Breast epithelium (tissue), 4 donors: ENCODE data around the gene SV2C. TPM values are rescaled to one million over a fixed set of nuclear protein-coding genes. Genes with fewer than 3 reads are reported as not detected.

Source experiments
- DNase-seq, 2 donors: peaks; one replicate each; pipeline ENCODE4 v3.0.0-alpha.2; 2019; ENCODE audit warnings: low spot score in 2 of 2
- H3K27ac ChIP-seq, 2 donors: fragments of 200-600 bp; sonication (generic) in 1 of 2; one replicate each; pipeline ENCODE4 v1.5.1; 2016 to 2019; ENCODE audit warnings: mild to moderate bottlenecking in 1 of 2
- H3K27me3 ChIP-seq, 2 donors: fragments of 200-600 bp; sonication (generic) in 1 of 2; one replicate each; pipeline versions ENCODE4 v1.5.1 to v1.6.0; 2017 to 2019; ENCODE audit warnings: control low read depth in 1 of 2, mild to moderate bottlenecking in 1 of 2
- H3K36me3 ChIP-seq: fragments of 200-600 bp; one replicate; pipeline ENCODE4 v1.5.1; 2019
- H3K4me1 ChIP-seq, 2 donors: fragments of 200-600 bp; sonication (generic); one replicate each; pipeline ENCODE4 v1.5.1; 2016 to 2019; ENCODE audit warnings: control low read depth in 1 of 2
- H3K4me3 ChIP-seq, 3 donors: fragments of 200-600 bp; sonication (generic); 1 replicate in 2 of 3; 2 replicates in 1 of 3; pipeline ENCODE4 v1.5.1; 2016 to 2019; ENCODE audit warnings: mild to moderate bottlenecking in 3 of 3, moderate library complexity in 2 of 3
- H3K9me3 ChIP-seq, 2 donors: fragments of 200-600 bp; sonication (generic) in 1 of 2; one replicate each; pipeline ENCODE4 v1.5.1; 2016 to 2019; ENCODE audit warnings: control low read depth in 1 of 2
- POLR2A ChIP-seq: fragments of 450-650 bp; IDR thresholded peaks from one replicate; pipeline ENCODE4 v1.6.1; 2016; ENCODE audit warnings: antibody characterized with exemption, mild to moderate bottlenecking, moderate library complexity
- POLR2AphosphoS5 ChIP-seq, 3 donors: sonication (generic); formaldehyde crosslinking; IDR thresholded peaks; one replicate each; pipeline ENCODE4 v1.6.1; 2017; ENCODE audit warnings: antibody characterized with exemption in 3 of 3
- intact Hi-C: fragments of 100-400 bp; cut with DNase I; formaldehyde crosslinking; loops from one replicate; pipeline ENCODE4 v1.15.1; 2023; ENCODE audit warnings: low total_unique reads
- total RNA-seq, 3 donors: library from RNA; depleted of rRNA; stranded (reverse); fragments of >200 nt; gene quantifications; one replicate each; pipeline ENCODE4 v1.1.0, GENCODE V29; 2016
- TF ChIP-seq, protein P1 (sequence below), 3 donors: fragments of 450-650 bp; IDR thresholded peaks; one replicate each; pipeline ENCODE4 v1.5.1; 2016 to 2017; ENCODE audit warnings: antibody characterized with exemption in 3 of 3, mild to moderate bottlenecking in 3 of 3, moderate library complexity in 3 of 3

Gene SV2C
- total RNA-seq, 3 donors from 2014 or later, result 0.32 to 1.3 (median 0.59) TPM

DNA sequence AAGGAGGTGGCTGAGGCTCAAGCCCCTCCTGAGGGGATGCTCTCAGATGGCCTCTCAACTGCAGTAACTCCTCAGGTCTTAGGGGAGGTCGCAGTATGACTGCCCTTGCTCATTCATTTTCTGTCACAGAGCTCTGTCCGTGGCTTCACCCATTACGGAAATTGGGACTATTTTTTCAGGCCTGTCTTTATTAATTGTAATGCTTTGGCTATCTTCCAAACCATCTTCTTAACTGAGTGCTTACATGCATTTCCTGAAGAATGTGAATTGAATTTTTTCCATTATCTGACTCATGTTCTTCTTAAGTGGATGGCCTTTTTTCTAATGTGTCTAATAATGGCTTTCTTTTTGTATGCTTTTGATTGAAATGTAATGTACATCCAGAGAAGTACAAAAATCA is 36.4 kb upstream of the SV2C start:
- intact Hi-C loops, result loop anchor here (10.0 kb wide), 1 partner anchor 1692 kb away; no protein-coding TSS in a partner anchor

DNA sequence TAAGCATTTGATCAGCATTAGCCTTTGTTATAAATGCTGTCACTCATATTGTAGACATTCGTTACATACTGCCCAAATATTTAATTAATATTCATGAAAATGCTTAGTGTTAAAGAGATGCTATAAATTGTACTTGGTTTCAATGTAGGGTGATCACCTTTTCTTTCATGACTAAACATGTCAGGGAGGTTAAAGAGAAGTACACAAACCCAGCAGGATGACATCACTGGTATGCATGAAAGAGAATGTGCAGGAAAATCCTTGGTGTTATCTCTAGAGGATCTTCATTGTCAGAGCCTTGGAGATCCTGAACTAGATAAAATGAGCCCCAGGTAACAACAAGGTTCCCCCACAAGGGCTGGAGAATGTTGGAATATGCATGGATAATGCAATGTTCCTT is 33.0 kb upstream of the SV2C start:
- intact Hi-C loops, result no loop called here
- no peaks in the 10 kb centered on the region for H3K36me3 ChIP-seq
- no peak overlapping the region for H3K27ac ChIP-seq
- DNase-seq, result no peak
- no peak overlapping the region for H3K4me3 ChIP-seq
- no peaks in the 10 kb centered on the region for H3K4me1 ChIP-seq
- TF ChIP-seq POLR2AphosphoS5 (IDR thresholded peaks at IDR 0.05) (no peak), POLR2A (no peak)
- TF ChIP-seq, protein P1, sequence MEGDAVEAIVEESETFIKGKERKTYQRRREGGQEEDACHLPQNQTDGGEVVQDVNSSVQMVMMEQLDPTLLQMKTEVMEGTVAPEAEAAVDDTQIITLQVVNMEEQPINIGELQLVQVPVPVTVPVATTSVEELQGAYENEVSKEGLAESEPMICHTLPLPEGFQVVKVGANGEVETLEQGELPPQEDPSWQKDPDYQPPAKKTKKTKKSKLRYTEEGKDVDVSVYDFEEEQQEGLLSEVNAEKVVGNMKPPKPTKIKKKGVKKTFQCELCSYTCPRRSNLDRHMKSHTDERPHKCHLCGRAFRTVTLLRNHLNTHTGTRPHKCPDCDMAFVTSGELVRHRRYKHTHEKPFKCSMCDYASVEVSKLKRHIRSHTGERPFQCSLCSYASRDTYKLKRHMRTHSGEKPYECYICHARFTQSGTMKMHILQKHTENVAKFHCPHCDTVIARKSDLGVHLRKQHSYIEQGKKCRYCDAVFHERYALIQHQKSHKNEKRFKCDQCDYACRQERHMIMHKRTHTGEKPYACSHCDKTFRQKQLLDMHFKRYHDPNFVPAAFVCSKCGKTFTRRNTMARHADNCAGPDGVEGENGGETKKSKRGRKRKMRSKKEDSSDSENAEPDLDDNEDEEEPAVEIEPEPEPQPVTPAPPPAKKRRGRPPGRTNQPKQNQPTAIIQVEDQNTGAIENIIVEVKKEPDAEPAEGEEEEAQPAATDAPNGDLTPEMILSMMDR (IDR thresholded peaks at IDR 0.05), result no peak
- no peaks in the 10 kb centered on the region for H3K27me3 ChIP-seq
- no peaks in the 10 kb centered on the region for H3K9me3 ChIP-seq

More for the DNA sequence above, 36.4 kb upstream of the SV2C start:
- H3K36me3 ChIP-seq, result no peaks in the 10 kb centered on the region
- no peaks in the 10 kb centered on the region for H3K27me3 ChIP-seq
- H3K4me3 ChIP-seq, result no peak overlapping the region
- DNase-seq, result no peak
- H3K27ac ChIP-seq, result peak overlapping the region in 1 of 2 donors; percentile 58
- H3K9me3 ChIP-seq, result no peaks in the 10 kb centered on the region
- TF ChIP-seq POLR2A (no peak), POLR2AphosphoS5 (IDR thresholded peaks at IDR 0.05) (no peak)
- TF ChIP-seq, protein P1 (IDR thresholded peaks at IDR 0.05), result no peak
- no peaks in the 10 kb centered on the region for H3K4me1 ChIP-seq

DNA sequence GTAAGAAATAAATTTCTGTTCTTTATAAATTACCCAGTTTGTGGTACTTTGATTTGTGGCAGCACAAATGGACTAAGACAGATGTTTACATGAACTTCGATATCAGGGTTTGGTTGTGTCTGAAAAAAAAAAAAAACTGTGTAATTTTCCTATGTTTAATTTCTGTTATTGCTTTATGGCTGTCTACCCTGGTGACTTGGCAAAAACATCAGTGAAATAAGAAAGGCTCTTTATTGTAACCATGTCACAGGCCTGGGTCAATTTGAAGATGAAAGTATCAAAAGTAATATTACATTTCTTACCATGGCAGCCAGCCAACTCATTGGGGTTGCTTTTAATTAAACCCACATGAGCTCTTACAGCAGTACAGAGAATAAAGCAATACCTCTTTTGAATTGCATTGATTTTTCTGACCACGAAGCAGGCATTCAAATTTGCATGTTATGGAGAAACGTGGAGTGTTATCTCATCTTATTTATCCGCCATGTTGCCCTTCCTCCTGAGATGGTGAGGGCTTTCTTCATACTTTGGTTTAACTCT is 20.6 kb upstream of the SV2C start:
- Histone ChIP-seq H3K4me1 (no peaks in the 10 kb centered on the region), H3K4me3 (no peak overlapping the region), H3K36me3 (no peaks in the 10 kb centered on the region), H3K27me3 (no peaks in the 10 kb centered on the region), H3K27ac (no peak overlapping the region), H3K9me3 (no peaks in the 10 kb centered on the region)
- no peak for TF ChIP-seq POLR2A
- TF ChIP-seq, protein P1 (IDR thresholded peaks at IDR 0.05), result no peak
- TF ChIP-seq POLR2AphosphoS5 (IDR thresholded peaks at IDR 0.05), result no peak
- no peak for DNase-seq
- intact Hi-C loops, result no loop called here

DNA sequence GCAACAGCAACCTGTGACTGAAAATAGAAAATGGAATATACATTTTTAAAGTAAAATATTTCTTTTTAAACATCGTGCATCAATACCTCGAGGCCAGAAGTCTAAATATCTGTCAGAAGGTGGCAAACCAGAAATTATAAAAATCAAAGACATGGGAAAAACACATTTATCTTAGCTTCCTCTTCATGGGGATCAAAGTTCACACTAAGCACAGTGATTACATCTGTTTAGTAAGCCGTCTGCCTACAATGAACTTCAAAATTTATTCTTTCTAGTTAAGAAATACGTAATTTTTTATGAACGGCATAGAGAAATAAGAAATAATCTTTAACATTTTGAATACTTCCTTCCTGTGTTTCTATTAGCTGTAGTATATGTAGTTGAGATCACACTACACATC is 17.9 kb upstream of the SV2C start:
- TF ChIP-seq, protein P1 (IDR thresholded peaks at IDR 0.05), result no peak
- H3K36me3 ChIP-seq, result no peaks in the 10 kb centered on the region
- intact Hi-C loops, result no loop called here
- no peak overlapping the region for H3K27ac ChIP-seq
- no peak overlapping the region for H3K4me3 ChIP-seq
- DNase-seq, result no peak
- H3K27me3 ChIP-seq, result no peaks in the 10 kb centered on the region
- no peaks in the 10 kb centered on the region for H3K9me3 ChIP-seq
- no peaks in the 10 kb centered on the region for H3K4me1 ChIP-seq

DNA sequence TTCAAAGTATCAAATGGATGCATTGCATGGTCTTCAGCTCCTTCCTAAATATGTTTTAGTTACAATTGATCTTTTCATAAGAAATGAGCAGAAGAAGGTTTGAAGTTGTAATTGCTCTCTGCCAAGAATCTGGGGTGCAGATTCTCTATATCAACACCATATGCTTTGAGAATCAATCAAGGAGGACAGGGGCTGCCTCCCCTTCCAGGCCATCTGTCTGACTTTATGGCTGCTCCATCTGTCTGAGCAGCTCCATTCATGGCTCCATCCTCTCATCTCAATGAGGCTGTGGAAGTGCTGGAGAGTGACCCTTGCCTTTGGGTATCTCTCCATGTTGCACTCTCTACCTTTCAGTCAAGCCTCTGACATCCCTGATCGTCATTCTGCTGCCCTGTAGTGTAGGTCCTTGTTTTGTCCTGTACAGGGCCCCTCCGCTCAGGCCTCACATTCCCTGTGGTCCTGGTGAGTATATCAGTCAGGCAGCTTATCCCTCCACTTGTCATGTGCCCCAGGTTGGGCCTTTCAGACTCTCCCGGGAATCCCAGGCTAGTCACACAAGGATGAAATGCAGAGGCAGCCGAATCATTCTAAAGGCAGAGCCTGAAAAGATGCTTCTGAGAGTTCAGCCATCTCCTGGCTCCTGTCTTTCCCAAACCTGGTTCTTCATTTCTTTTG is 14.0 kb upstream of the SV2C start:
- H3K4me1 ChIP-seq, result no peaks in the 10 kb centered on the region
- intact Hi-C loops, result no loop called here
- H3K27me3 ChIP-seq, result peaks cover 0 to 5% of the 10 kb centered on the region in 2 donors
- H3K9me3 ChIP-seq, result no peaks in the 10 kb centered on the region
- DNase-seq, result no peak
- H3K36me3 ChIP-seq, result no peaks in the 10 kb centered on the region
- H3K27ac ChIP-seq, result no peak overlapping the region
- H3K4me3 ChIP-seq, result no peak overlapping the region
- TF ChIP-seq POLR2AphosphoS5 (IDR thresholded peaks at IDR 0.05) (no peak), POLR2A (no peak)
- TF ChIP-seq, protein P1 (IDR thresholded peaks at IDR 0.05), result no peak
